Nasal cavity respiratory epithelium epithelial cell of viscerocranial mucosa (primary cell): ENCODE results near the gene TJP1. TPM values are rescaled to one million over a fixed set of nuclear protein-coding genes. Genes with fewer than 3 reads are reported as not detected.

Experiments
- total RNA-seq: library from RNA; depleted of rRNA; stranded (reverse); fragments of >200 nt; gene quantifications from 2 replicates; pipeline ENCODE4 v1.2.3, GENCODE V29; 2014

Gene TJP1
- total RNA-seq = 98.8 and 121 TPM in 2 replicates

DNA sequence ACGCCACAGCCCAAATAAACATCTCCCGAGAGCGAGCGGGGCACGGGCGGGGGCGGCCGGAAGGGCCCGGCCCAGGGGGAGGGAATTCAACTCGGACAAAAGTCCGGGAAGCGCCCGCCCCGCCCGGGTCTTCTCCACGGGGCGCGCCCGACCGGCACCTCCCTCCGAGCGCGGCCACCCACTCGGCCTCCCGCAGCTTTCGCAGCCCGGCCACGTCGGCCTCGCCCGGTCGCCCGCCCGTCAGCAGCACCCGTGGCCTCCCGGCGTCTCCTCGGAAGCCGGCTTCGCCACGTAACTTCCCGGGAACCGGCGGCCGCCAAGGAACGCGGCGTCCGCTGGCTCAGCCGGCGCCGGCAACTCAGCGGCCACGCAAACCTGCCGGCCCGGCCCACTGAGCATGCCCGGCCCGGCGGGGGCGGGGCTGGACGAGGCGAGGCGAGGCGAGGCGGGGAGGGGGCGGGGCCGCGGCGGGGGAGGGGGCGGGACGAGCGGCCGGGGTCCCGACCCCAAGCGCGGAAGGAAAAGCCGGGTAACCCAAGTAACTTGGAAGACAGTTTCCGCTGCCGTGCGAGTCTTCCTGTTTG, at the start of gene TJP1:
TJP1 (minus strand) TSS at position 369 of the 584 bp plus-strand sequence. CDS start 440 bp downstream, outside the sequence.

